Body of pancreas (tissue), 4 donors: Measurements from ENCODE around the gene NPTN. TPM values are rescaled to one million over a fixed set of nuclear protein-coding genes. Genes with fewer than 3 reads are reported as not detected.

Source experiments
- ATAC-seq: fragments of 150-250 bp; one replicate; pipeline ENCODE4 v1.9.1; 2016
- DNase-seq, 4 donors: peaks; one replicate each; pipeline ENCODE4 v3.0.0-alpha.2; 2019
- H3K27ac ChIP-seq, 4 donors: fragments of 200-600 bp; sonication (generic); 1 replicate in 3 of 4; 2 replicates in 1 of 4; pipeline versions ENCODE4 v1.5.1 to v1.6.1; 2016 to 2019; ENCODE audit warnings: mild to moderate bottlenecking in 1 of 4, mixed read lengths in 1 of 4, moderate library complexity in 1 of 4
- H3K27me3 ChIP-seq, 2 donors: fragments of 200-600 bp; sonication (generic); one replicate each; pipeline ENCODE4 v1.6.0; 2016; ENCODE audit warnings: mild to moderate bottlenecking in 1 of 2
- H3K36me3 ChIP-seq, 2 donors: fragments of 200-600 bp; sonication (generic); replicated peaks in 1 of 2; 2 replicates each; pipeline ENCODE4 v1.5.1; 2016; ENCODE audit warnings: low read depth in 2 of 2; ENCODE audit not compliant: insufficient read depth in 1 of 2
- H3K4me1 ChIP-seq: fragments of 200-600 bp; sonication (generic); one replicate; pipeline ENCODE4 v1.6.0; 2016
- H3K4me3 ChIP-seq, 2 donors: fragments of 200-600 bp; sonication (generic); 1 replicate in 1 of 2; 2 replicates in 1 of 2; pipeline ENCODE4 v1.5.1; 2016 to 2019
- H3K9me3 ChIP-seq, 3 donors: fragments of 200-600 bp; sonication (generic); 1 replicate in 2 of 3; 2 replicates in 1 of 3; pipeline ENCODE4 v1.5.1; 2016
- POLR2A ChIP-seq, 3 donors: fragments of 450-650 bp; IDR thresholded peaks; one replicate each; pipeline ENCODE4 v1.6.1; 2016; ENCODE audit warnings: antibody characterized with exemption in 3 of 3, mild to moderate bottlenecking in 2 of 3
- WGBS, 2 donors: methylation state at CpG; one replicate each; pipeline ENCODE4 v1.1.5; 2017; 5-methylcytosine and 5-hydroxymethylcytosine counted together
- intact Hi-C: fragments of 100-400 bp; cut with DNase I; formaldehyde crosslinking; loops from one replicate; pipeline ENCODE4 v1.15.1; 2023
- total RNA-seq, 2 donors: library from RNA; depleted of rRNA; stranded (reverse); fragments of >200 nt; gene quantifications; one replicate each; pipeline ENCODE4 v1.1.0, GENCODE V29; 2016
- TF ChIP-seq, protein P1 (sequence below), 7 experiments: fragments of 450-650 bp in 4 of 7; fragments of 200-600 bp in 3 of 7; sonication (generic) in 3 of 7; IDR thresholded peaks; one replicate each; pipeline ENCODE4 v1.5.1; 2016 to 2019; ENCODE audit warnings: antibody characterized with exemption in 7 of 7

The NPTN gene
- total RNA-seq, 2 donors from 2014 or later: 34.2 to 39.9 TPM

DNA sequence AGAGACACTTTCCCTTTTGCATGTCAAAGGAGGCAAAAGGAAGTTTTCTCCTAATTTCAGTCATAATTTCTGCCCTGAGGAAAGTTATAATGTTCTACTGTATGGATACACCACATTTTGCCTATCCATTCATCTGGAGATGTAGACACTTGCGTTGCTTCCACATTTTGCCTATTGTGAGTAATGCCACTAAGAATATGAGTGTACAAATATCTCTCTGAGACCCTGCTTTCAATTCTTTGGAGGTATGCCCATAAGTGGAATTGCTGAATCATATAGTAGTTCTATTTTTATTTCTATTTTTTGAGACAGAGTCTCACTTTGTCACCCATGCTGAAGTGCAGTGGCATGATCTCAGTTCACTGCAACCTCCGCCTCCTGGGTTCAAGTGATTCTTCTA lies 47.4 kb upstream of the NPTN start:
- no peak for TF ChIP-seq POLR2A (IDR thresholded peaks at IDR 0.05)
- TF ChIP-seq, protein P1, sequence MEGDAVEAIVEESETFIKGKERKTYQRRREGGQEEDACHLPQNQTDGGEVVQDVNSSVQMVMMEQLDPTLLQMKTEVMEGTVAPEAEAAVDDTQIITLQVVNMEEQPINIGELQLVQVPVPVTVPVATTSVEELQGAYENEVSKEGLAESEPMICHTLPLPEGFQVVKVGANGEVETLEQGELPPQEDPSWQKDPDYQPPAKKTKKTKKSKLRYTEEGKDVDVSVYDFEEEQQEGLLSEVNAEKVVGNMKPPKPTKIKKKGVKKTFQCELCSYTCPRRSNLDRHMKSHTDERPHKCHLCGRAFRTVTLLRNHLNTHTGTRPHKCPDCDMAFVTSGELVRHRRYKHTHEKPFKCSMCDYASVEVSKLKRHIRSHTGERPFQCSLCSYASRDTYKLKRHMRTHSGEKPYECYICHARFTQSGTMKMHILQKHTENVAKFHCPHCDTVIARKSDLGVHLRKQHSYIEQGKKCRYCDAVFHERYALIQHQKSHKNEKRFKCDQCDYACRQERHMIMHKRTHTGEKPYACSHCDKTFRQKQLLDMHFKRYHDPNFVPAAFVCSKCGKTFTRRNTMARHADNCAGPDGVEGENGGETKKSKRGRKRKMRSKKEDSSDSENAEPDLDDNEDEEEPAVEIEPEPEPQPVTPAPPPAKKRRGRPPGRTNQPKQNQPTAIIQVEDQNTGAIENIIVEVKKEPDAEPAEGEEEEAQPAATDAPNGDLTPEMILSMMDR (IDR thresholded peaks at IDR 0.05): no peak
- peaks cover 16% of the 10 kb centered on the region for H3K4me1 ChIP-seq
- DNase-seq: no peak
- H3K36me3 ChIP-seq: no peaks in the 10 kb centered on the region
- WGBS, 2 donors: 89 to 95% methylated on average over 2 of the region's 2 CpGs
- no peak for ATAC-seq
- H3K4me3 ChIP-seq: no peak overlapping the region
- intact Hi-C loops: no loop called here
- H3K27ac ChIP-seq: no peak overlapping the region
- H3K27me3 ChIP-seq: no peaks in the 10 kb centered on the region
- no peaks in the 10 kb centered on the region for H3K9me3 ChIP-seq

DNA sequence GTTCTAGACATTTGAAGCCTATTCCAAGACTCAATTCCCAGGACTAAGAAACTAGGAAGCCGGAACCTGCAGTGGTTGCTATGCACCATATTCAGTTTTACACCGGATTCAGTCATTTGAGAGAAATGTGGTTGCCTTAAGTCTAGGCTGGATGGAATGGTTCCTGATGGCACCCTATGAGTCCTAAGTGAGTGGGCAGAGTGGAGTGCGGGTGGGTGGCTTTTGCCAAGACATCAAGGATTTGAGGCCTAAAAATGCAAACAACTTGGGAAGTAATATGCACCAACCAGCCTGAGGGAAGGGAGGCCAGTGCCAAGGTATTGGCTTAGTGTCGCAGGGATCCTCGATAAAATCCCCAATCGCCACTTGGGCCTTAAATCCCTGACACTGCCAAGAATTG lies 46.8 kb upstream of the NPTN start:
- TF ChIP-seq POLR2A (IDR thresholded peaks at IDR 0.05): no peak
- TF ChIP-seq, protein P1 (IDR thresholded peaks at IDR 0.05): no peak
- Histone ChIP-seq H3K27ac (no peak overlapping the region), H3K36me3 (no peaks in the 10 kb centered on the region), H3K4me3 (no peak overlapping the region), H3K4me1 (peaks cover 10% of the 10 kb centered on the region), H3K27me3 (no peaks in the 10 kb centered on the region), H3K9me3 (no peaks in the 10 kb centered on the region)
- no peak for DNase-seq
- WGBS, 2 donors: 89 to 92% methylated on average over 6 of the region's 6 CpGs
- no peak for ATAC-seq
- intact Hi-C loops: no loop called here

DNA sequence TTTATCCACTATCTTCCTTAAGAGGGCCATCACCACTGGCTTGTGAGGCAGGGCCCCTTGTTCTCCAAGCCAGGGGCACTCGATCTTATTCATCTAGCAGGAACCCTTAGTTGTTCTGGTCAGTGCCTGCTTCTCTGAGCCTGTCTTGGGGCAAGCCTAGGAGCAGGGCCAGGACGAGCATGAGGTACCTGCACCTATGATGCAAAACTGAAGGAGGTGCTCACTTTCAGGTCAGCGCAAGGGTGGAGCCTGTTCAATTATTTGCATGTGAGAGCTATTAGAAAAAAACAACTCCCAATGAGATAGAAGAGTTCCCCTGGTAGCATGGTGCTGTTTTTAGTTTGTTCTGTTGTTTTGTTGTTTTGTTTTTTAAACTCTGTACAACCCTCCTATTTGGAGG lies 46.0 kb upstream of the NPTN start:
- WGBS, 2 donors: 65 to 74% methylated on average over 3 of the region's 3 CpGs
- DNase-seq (no peak), ATAC-seq (no peak)
- H3K9me3 ChIP-seq: no peaks in the 10 kb centered on the region
- TF ChIP-seq, protein P1 (IDR thresholded peaks at IDR 0.05): no peak
- TF ChIP-seq POLR2A (IDR thresholded peaks at IDR 0.05): no peak
- H3K27ac ChIP-seq: no peak overlapping the region
- H3K36me3 ChIP-seq: no peaks in the 10 kb centered on the region
- intact Hi-C loops: no loop called here
- no peak overlapping the region for H3K4me3 ChIP-seq
- H3K27me3 ChIP-seq: no peaks in the 10 kb centered on the region
- H3K4me1 ChIP-seq: peaks cover 7% of the 10 kb centered on the region

DNA sequence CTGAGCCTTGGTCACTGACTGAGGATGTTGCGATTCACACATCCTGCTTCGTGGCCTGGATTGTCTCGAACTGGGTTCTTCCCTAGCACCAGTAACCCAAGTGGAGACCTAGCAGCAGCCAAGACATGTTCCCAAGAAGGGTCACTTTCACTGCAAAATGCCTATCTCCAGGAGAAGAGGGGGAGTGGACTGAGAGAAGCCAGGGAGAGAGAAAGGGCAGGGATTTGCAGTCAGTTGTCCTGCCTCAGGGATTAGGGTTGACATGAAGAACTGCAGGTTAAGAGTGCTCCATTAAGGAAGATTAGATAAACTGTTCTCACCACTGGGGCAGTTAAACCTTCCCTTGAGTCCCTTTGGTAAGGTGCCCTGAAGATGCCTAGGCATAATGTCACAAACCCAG lies 45.3 kb upstream of the NPTN start:
- no peaks in the 10 kb centered on the region for H3K36me3 ChIP-seq
- no peaks in the 10 kb centered on the region for H3K9me3 ChIP-seq
- H3K27me3 ChIP-seq: no peaks in the 10 kb centered on the region
- TF ChIP-seq, protein P1 (IDR thresholded peaks at IDR 0.05): no peak
- TF ChIP-seq POLR2A (IDR thresholded peaks at IDR 0.05): no peak
- intact Hi-C loops: no loop called here
- H3K4me1 ChIP-seq: peaks cover 3% of the 10 kb centered on the region
- no peak overlapping the region for H3K4me3 ChIP-seq
- no peak for DNase-seq
- no peak for ATAC-seq
- no peak overlapping the region for H3K27ac ChIP-seq
- 50 to 78% methylated on average over 3 of the region's 3 CpGs for WGBS, 2 donors

DNA sequence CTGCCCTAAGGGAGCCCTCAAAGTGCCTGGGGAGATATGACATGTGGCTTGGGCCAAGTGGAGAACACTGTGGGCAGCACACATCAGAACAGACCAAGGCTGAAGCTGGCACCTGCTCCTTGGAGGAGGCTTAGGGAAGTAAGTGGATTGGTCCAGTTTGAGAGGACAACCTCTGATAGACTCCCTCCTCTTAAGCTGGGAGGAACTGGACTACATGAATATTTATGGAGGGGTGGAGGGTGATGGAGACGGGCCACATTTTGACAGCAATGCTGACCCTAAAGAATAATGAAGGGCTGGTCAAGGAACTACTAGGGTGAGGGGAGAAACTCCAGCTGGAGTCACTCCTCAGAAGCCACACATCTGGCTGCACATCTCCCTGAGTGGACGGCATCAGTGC lies 44.5 kb upstream of the NPTN start:
- intact Hi-C loops: no loop called here
- DNase-seq: no peak
- no peak for TF ChIP-seq POLR2A (IDR thresholded peaks at IDR 0.05)
- TF ChIP-seq, protein P1 (IDR thresholded peaks at IDR 0.05): no peak
- H3K27ac ChIP-seq: no peak overlapping the region
- H3K4me1 ChIP-seq: no peaks in the 10 kb centered on the region
- no peaks in the 10 kb centered on the region for H3K9me3 ChIP-seq
- H3K36me3 ChIP-seq: no peaks in the 10 kb centered on the region
- H3K27me3 ChIP-seq: no peaks in the 10 kb centered on the region
- 58 to 80% methylated on average over 2 of the region's 2 CpGs for WGBS, 2 donors
- H3K4me3 ChIP-seq: no peak overlapping the region
- no peak for ATAC-seq
